HepG2 (cell line): Measurements from ENCODE around the gene PNKD. TPM values are rescaled to one million over a fixed set of nuclear protein-coding genes. Genes with fewer than 3 reads are reported as not detected.
A peak's percentile ranks its signal among the peaks of the same experiment; 100 is the strongest.

Experiments used
- RXRA ChIP-seq: sonication (generic); formaldehyde crosslinking; IDR thresholded peaks from 2 replicates; pipeline ENCODE4 v1.5.1; 2020; ENCODE audit warnings: missing genetic modification reagents
- SMARCC2 ChIP-seq: fragments of 450-650 bp; IDR thresholded peaks from 2 replicates; pipeline ENCODE4 v1.6.1; 2017; ENCODE audit warnings: antibody characterized with exemption, mild to moderate bottlenecking
- SOX6 ChIP-seq, 2 experiments: fragments of 450-650 bp in 1 of 2; sonication (generic) in 1 of 2; formaldehyde crosslinking in 1 of 2; IDR thresholded peaks; 2 replicates each; pipeline versions ENCODE4 v1.4.0 to v1.6.1; 2017 to 2020; ENCODE audit warnings: antibody characterized with exemption in 1 of 2, mild to moderate bottlenecking in 1 of 2, missing genetic modification reagents in 1 of 2
- STAG1 ChIP-seq: sonication (generic); formaldehyde crosslinking; IDR thresholded peaks from 2 replicates; pipeline ENCODE4 v1.4.0; 2020; ENCODE audit warnings: missing genetic modification reagents
- STAT5B ChIP-seq: sonication (generic); formaldehyde crosslinking; IDR thresholded peaks from 2 replicates; pipeline ENCODE4 v1.4.0; 2020; ENCODE audit warnings: missing genetic modification reagents
- XRCC5 ChIP-seq: fragments of 200-400 bp; formaldehyde crosslinking; optimal IDR thresholded peaks from 2 replicates; pipeline ENCODE3; 2017; ENCODE audit warnings: mild to moderate bottlenecking, low read length
- ZNF251 ChIP-seq: sonication (generic); formaldehyde crosslinking; IDR thresholded peaks from 2 replicates; pipeline ENCODE4 v1.9.0; 2021; ENCODE audit warnings: mild to moderate bottlenecking, missing genetic modification reagents
- ZNF550 ChIP-seq: sonication (generic); formaldehyde crosslinking; IDR thresholded peaks from 2 replicates; pipeline ENCODE4 v1.4.0; 2020; ENCODE audit warnings: mild to moderate bottlenecking, missing genetic modification reagents, borderline replicate concordance
- ZNF775 ChIP-seq: sonication (generic); formaldehyde crosslinking; IDR thresholded peaks from 2 replicates; pipeline ENCODE4 v1.4.0; 2020; ENCODE audit warnings: missing genetic modification reagents, mild to moderate bottlenecking, moderate library complexity, borderline replicate concordance
- ZSCAN20 ChIP-seq: sonication (generic); formaldehyde crosslinking; IDR thresholded peaks from 2 replicates; pipeline ENCODE4 v1.4.0; 2020; ENCODE audit warnings: missing genetic modification reagents, mild to moderate bottlenecking, borderline replicate concordance
- ZSCAN29 ChIP-seq: sonication (generic); formaldehyde crosslinking; conservative IDR thresholded peaks from 2 replicates; pipeline ENCODE4 v1.4.0; 2020; ENCODE audit warnings: mild to moderate bottlenecking, missing genetic modification reagents
- polyA plus RNA-seq, 8 experiments: library from polyadenylated mRNA; depleted of rRNA in 3 of 8; stranded (reverse) in 7 of 8; unstranded in 1 of 8; fragments of >200 nt; fragmentation: Illumina TruSeq in 4 of 8; extraction: Trizol in 4 of 8; gene quantifications; 2 replicates each; pipeline versions ENCODE4 v1.2.1 to v1.2.3, GENCODE V29; 2011 to 2016; ENCODE audit warnings: low read depth in 4 of 8, missing spikeins in 1 of 8, mixed read lengths in 1 of 8; ENCODE audit not compliant: insufficient read depth in 1 of 8
- total RNA-seq, 5 experiments: library from RNA; depleted of rRNA; stranded (reverse); fragments of >200 nt; fragmentation: Illumina TruSeq; extraction: Trizol; gene quantifications; 2 replicates each; pipeline ENCODE4 v1.2.3, GENCODE V29; 2016; ENCODE audit warnings: low read depth in 1 of 5
- TF ChIP-seq, protein P1 (sequence below): sonication (generic); formaldehyde crosslinking; IDR thresholded peaks from 2 replicates; pipeline ENCODE4 v1.9.0; 2021; ENCODE audit warnings: mild to moderate bottlenecking, missing genetic modification reagents
- TF ChIP-seq, protein P2 (sequence below): sonication (generic); formaldehyde crosslinking; IDR thresholded peaks from 2 replicates; pipeline ENCODE4 v1.4.0; 2020; ENCODE audit warnings: missing genetic modification reagents
- TF ChIP-seq, protein P3 (sequence below): sonication (generic); formaldehyde crosslinking; IDR thresholded peaks from 2 replicates; pipeline ENCODE4 v1.4.0; 2020; ENCODE audit warnings: mild to moderate bottlenecking, missing genetic modification reagents, borderline replicate concordance

The PNKD gene
- total and polyA plus RNA-seq, 2 of the 13 experiments (the other 11 are each of a cell fraction or from before 2014, with no cell fraction given) = 55.9 to 80.4 TPM

DNA sequence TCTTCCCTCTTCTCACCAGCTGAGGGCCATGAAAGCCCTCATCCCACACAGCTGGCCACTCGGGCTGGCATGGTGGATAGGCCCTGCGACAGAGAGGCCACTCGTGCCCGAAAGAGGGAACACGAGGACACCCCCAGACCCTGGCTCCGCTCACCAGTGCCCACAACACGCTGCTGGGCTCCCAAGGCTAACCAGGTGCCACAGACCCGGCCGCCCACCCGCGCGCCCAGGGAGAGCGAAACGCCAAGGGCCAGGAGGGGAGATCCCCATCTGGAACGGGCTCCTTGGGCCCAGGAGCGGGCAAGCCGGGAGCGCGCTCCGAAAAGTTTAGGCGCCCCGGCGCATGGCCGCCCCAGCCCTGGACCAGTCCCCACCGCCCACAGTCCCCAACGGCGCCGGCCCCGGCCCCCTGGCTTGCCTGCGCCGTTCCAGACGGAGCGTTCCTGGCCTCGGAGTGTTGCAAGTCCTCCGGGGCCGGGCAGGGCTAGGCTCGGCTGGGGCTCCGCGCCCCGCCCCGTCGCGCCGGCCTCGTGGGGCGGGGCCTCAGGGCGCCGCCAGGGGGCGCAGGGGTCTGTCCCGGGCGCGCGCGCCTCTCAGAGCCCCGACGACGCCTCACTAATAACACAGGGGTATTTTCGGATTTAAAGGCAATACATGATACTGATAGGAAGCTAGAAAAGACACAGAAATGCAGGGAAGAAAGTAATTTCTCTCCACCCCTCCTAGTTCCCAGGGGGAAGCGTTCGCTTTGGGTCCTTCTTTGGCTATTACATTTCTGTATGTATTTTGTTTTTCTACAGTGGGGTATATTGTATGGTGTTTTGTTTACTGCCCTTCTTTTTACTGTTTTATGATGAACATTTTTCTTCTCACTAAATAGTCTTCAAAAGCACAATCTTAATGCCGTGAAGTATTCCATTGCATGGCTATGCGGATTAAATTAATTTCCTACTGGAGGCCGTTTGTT is 22.0 kb downstream of the PNKD start, which contains the start of gene TMBIM1 (continued):
- TF ChIP-seq, protein P1, sequence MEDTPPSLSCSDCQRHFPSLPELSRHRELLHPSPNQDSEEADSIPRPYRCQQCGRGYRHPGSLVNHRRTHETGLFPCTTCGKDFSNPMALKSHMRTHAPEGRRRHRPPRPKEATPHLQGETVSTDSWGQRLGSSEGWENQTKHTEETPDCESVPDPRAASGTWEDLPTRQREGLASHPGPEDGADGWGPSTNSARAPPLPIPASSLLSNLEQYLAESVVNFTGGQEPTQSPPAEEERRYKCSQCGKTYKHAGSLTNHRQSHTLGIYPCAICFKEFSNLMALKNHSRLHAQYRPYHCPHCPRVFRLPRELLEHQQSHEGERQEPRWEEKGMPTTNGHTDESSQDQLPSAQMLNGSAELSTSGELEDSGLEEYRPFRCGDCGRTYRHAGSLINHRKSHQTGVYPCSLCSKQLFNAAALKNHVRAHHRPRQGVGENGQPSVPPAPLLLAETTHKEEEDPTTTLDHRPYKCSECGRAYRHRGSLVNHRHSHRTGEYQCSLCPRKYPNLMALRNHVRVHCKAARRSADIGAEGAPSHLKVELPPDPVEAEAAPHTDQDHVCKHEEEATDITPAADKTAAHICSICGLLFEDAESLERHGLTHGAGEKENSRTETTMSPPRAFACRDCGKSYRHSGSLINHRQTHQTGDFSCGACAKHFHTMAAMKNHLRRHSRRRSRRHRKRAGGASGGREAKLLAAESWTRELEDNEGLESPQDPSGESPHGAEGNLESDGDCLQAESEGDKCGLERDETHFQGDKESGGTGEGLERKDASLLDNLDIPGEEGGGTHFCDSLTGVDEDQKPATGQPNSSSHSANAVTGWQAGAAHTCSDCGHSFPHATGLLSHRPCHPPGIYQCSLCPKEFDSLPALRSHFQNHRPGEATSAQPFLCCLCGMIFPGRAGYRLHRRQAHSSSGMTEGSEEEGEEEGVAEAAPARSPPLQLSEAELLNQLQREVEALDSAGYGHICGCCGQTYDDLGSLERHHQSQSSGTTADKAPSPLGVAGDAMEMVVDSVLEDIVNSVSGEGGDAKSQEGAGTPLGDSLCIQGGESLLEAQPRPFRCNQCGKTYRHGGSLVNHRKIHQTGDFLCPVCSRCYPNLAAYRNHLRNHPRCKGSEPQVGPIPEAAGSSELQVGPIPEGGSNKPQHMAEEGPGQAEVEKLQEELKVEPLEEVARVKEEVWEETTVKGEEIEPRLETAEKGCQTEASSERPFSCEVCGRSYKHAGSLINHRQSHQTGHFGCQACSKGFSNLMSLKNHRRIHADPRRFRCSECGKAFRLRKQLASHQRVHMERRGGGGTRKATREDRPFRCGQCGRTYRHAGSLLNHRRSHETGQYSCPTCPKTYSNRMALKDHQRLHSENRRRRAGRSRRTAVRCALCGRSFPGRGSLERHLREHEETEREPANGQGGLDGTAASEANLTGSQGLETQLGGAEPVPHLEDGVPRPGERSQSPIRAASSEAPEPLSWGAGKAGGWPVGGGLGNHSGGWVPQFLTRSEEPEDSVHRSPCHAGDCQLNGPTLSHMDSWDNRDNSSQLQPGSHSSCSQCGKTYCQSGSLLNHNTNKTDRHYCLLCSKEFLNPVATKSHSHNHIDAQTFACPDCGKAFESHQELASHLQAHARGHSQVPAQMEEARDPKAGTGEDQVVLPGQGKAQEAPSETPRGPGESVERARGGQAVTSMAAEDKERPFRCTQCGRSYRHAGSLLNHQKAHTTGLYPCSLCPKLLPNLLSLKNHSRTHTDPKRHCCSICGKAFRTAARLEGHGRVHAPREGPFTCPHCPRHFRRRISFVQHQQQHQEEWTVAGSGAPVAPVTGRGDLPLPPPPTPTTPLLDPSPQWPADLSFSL (CRISPR knock-in tag) = no peak
- TF ChIP-seq SMARCC2 (no peak), ZSCAN29 (CRISPR knock-in tag) (0 out of 2 replicates have a peak, but pooled peaks have one; percentile 32), ZNF251 (CRISPR knock-in tag) (0 out of 2 replicates have a peak, but pooled peaks have one; percentile 45), ZSCAN20 (CRISPR knock-in tag) (no peak), RXRA (CRISPR knock-in tag) (peak; percentile 54; the same call in 1 of the 2 replicates), ZNF775 (CRISPR knock-in tag) (no peak), STAT5B (CRISPR knock-in tag) (no peak), ZNF550 (CRISPR knock-in tag) (no peak), XRCC5 (peak; percentile 78), SOX6 (IDR thresholded peaks at IDR 0.05) (no peak), SOX6 (CRISPR knock-in tag; IDR thresholded peaks at IDR 0.05) (peak; percentile 42), STAG1 (CRISPR knock-in tag) (peak; percentile 56)
- TF ChIP-seq, protein P2, sequence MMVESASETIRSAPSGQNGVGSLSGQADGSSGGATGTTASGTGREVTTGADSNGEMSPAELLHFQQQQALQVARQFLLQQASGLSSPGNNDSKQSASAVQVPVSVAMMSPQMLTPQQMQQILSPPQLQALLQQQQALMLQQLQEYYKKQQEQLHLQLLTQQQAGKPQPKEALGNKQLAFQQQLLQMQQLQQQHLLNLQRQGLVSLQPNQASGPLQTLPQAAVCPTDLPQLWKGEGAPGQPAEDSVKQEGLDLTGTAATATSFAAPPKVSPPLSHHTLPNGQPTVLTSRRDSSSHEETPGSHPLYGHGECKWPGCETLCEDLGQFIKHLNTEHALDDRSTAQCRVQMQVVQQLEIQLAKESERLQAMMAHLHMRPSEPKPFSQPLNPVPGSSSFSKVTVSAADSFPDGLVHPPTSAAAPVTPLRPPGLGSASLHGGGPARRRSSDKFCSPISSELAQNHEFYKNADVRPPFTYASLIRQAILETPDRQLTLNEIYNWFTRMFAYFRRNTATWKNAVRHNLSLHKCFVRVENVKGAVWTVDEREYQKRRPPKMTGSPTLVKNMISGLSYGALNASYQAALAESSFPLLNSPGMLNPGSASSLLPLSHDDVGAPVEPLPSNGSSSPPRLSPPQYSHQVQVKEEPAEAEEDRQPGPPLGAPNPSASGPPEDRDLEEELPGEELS = no peak; the same call in 1 of the 2 replicates
- TF ChIP-seq, protein P3, sequence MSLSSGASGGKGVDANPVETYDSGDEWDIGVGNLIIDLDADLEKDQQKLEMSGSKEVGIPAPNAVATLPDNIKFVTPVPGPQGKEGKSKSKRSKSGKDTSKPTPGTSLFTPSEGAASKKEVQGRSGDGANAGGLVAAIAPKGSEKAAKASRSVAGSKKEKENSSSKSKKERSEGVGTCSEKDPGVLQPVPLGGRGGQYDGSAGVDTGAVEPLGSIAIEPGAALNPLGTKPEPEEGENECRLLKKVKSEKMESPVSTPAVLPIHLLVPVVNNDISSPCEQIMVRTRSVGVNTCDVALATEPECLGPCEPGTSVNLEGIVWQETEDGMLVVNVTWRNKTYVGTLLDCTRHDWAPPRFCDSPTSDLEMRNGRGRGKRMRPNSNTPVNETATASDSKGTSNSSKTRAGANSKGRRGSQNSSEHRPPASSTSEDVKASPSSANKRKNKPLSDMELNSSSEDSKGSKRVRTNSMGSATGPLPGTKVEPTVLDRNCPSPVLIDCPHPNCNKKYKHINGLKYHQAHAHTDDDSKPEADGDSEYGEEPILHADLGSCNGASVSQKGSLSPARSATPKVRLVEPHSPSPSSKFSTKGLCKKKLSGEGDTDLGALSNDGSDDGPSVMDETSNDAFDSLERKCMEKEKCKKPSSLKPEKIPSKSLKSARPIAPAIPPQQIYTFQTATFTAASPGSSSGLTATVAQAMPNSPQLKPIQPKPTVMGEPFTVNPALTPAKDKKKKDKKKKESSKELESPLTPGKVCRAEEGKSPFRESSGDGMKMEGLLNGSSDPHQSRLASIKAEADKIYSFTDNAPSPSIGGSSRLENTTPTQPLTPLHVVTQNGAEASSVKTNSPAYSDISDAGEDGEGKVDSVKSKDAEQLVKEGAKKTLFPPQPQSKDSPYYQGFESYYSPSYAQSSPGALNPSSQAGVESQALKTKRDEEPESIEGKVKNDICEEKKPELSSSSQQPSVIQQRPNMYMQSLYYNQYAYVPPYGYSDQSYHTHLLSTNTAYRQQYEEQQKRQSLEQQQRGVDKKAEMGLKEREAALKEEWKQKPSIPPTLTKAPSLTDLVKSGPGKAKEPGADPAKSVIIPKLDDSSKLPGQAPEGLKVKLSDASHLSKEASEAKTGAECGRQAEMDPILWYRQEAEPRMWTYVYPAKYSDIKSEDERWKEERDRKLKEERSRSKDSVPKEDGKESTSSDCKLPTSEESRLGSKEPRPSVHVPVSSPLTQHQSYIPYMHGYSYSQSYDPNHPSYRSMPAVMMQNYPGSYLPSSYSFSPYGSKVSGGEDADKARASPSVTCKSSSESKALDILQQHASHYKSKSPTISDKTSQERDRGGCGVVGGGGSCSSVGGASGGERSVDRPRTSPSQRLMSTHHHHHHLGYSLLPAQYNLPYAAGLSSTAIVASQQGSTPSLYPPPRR (CRISPR knock-in tag) = peak; percentile 58; the same call in 1 of the 2 replicates
